ENCODE results near the gene PHACTR1. TPM values are rescaled to one million over a fixed set of nuclear protein-coding genes. Genes with fewer than 3 reads are reported as not detected.
A peak's percentile ranks its signal among the peaks of the same experiment; 100 is the strongest.

Gene PHACTR1
- polyA plus RNA-seq, 1 of the 3 experiments (the other 2 are of a cell fraction), result 0.12 TPM

GRCh38 chr6:13166269-13166668 is 449.7 kb downstream of the PHACTR1 start:
- no peak for DNase-seq
- Histone ChIP-seq H3K4me2 (0 out of 2 replicates have a peak overlapping the region, but pooled peaks have one; percentile 21), H2AFZ (ENCODE audit: low read depth) (no peak overlapping the region), H3K9me3 (no peaks in the 10 kb centered on the region), H3K36me3 (replicated peaks in 1 of 2; ENCODE audit: control insufficient read depth in 1 of 2, insufficient read depth in 2 of 2, low read length in 1 of 2) (no peaks in the 10 kb centered on the region), H3K27ac (ENCODE audit: low read depth in 2 of 2, low read length in 1 of 2) (no peak overlapping the region), H3K9ac (no peak overlapping the region), H4K20me1 (ENCODE audit: insufficient read depth) (no peaks in the 10 kb centered on the region), H3K79me2 (ENCODE audit: insufficient read depth) (no peaks in the 10 kb centered on the region), H3K27me3 (ENCODE audit: insufficient read depth) (no peaks in the 10 kb centered on the region; the same call in 1 of the 2 replicates), H3K9me2 (no peaks in the 10 kb centered on the region), H3K4me1 (ENCODE audit: control insufficient read depth in 1 of 2, insufficient read depth in 2 of 2, low read depth in 1 of 2, low read length in 1 of 2) (no peaks in the 10 kb centered on the region; a peak in 1 of 4 replicates), H3K4me3 (ENCODE audit: low read depth in 2 of 2, low read length in 1 of 2) (no peak overlapping the region), H3F3A (replicated peaks; ENCODE audit: insufficient read depth) (no peaks in the 10 kb centered on the region)
- CTCF ChIA-PET, result no interaction called here
- TF ChIP-seq GATA2 (CRISPR knock-in tag; IDR thresholded peaks at IDR 0.05), result no peak
- TF ChIP-seq RXRA (IDR thresholded peaks at IDR 0.05; ENCODE audit: borderline replicate concordance, low read depth), result no peak
- TF ChIP-seq NRF1 (IDR thresholded peaks at IDR 0.05; ENCODE audit: low read depth, low read length), result no peak
- no peak for TF ChIP-seq ZBTB33 (IDR thresholded peaks at IDR 0.05; ENCODE audit: borderline replicate concordance, low read depth)
- TF ChIP-seq CTCF (IDR thresholded peaks at IDR 0.05), result no peak
- TF ChIP-seq RFX5 (IDR thresholded peaks at IDR 0.05; ENCODE audit: low read length), result no peak
- no peak for TF ChIP-seq RAD21 (IDR thresholded peaks at IDR 0.05; ENCODE audit: low read length)
- TF ChIP-seq FOSL2 (IDR thresholded peaks at IDR 0.05; ENCODE audit: borderline replicate concordance, low read depth), result no peak
- no peak for TF ChIP-seq POLR2AphosphoS5 (IDR thresholded peaks at IDR 0.05; ENCODE audit: low read depth, low read length)
- TF ChIP-seq TCF12 (IDR thresholded peaks at IDR 0.05), result no peak
- TF ChIP-seq YY1 (IDR thresholded peaks at IDR 0.05; ENCODE audit: low read depth), result no peak
- TF ChIP-seq TAF1 (IDR thresholded peaks at IDR 0.05; ENCODE audit: borderline replicate concordance, low read depth, low read length), result no peak
- no peak for TF ChIP-seq MEF2A (IDR thresholded peaks at IDR 0.05; ENCODE audit: borderline replicate concordance, low read depth)
- no peak for TF ChIP-seq EP300 (IDR thresholded peaks at IDR 0.05; ENCODE audit: borderline replicate concordance in 1 of 2, low read depth in 1 of 2, low read length in 1 of 2)
- TF ChIP-seq FOXM1 (IDR thresholded peaks at IDR 0.05; ENCODE audit: low read depth), result no peak
- no peak for TF ChIP-seq SIN3A (IDR thresholded peaks at IDR 0.05; ENCODE audit: borderline replicate concordance, low read depth, low read length)
- no peak for TF ChIP-seq REST (IDR thresholded peaks at IDR 0.05; ENCODE audit: low read depth, low read length)
- no peak for TF ChIP-seq FOXJ3 (CRISPR knock-in tag; IDR thresholded peaks at IDR 0.05)
- no peak for TF ChIP-seq USF2 (IDR thresholded peaks at IDR 0.05; ENCODE audit: borderline replicate concordance, low read depth, low read length)
- 52% methylated on average over 5 of the region's 5 CpGs for WGBS (ENCODE audit: low lambda C conversion rate)
- POLR2A ChIA-PET, result no interaction called here

Data from SK-N-SH (cell line).